GM15510 (cell line): ENCODE data around the gene TNS3.

Experiments used
- POLR2A ChIP-seq: IDR thresholded peaks from 3 replicates; pipeline ENCODE4 v1.6.1; 2011; ENCODE audit warnings: borderline replicate concordance; ENCODE audit not compliant: insufficient read length; ENCODE audit errors: extremely low read depth

Gene TNS3

GRCh38 chr7:47428052-47428767 lies 153.7 kb downstream of the TNS3 start:
- no peak for TF ChIP-seq POLR2A

GRCh38 chr7:47427051-47427643 lies 154.8 kb downstream of the TNS3 start:
- no peak for TF ChIP-seq POLR2A

- TF ChIP-seq POLR2A: no peak
Observed at GRCh38 chr7:47424523-47424922, 157.4 kb downstream of the TNS3 start.

- no peak for TF ChIP-seq POLR2A
Observed at GRCh38 chr7:47423196-47423595, 158.7 kb downstream of the TNS3 start.

- no peak for TF ChIP-seq POLR2A
Observed at GRCh38 chr7:47422611-47423010, 159.3 kb downstream of the TNS3 start.

GRCh38 chr7:47421456-47421855 lies 160.5 kb downstream of the TNS3 start:
- TF ChIP-seq POLR2A: no peak

- TF ChIP-seq POLR2A: no peak
Observed at GRCh38 chr7:47420122-47420780, 161.7 kb downstream of the TNS3 start.

- TF ChIP-seq POLR2A: no peak
Observed at GRCh38 chr7:47419471-47419870, 162.4 kb downstream of the TNS3 start.

GRCh38 chr7:47418601-47419309 lies 163.2 kb downstream of the TNS3 start:
- TF ChIP-seq POLR2A: no peak

GRCh38 chr7:47416492-47417480 lies 165.1 kb downstream of the TNS3 start:
- no peak for TF ChIP-seq POLR2A

GRCh38 chr7:47415318-47416212 lies 166.3 kb downstream of the TNS3 start:
- no peak for TF ChIP-seq POLR2A

- no peak for TF ChIP-seq POLR2A
Observed at GRCh38 chr7:47414342-47415317, 167.3 kb downstream of the TNS3 start.
